Psoas muscle (tissue), 8 donors: ENCODE measurements around the gene SLC25A19. TPM values are rescaled to one million over a fixed set of nuclear protein-coding genes. Genes with fewer than 3 reads are reported as not detected.
A peak's percentile ranks its signal among the peaks of the same experiment; 100 is the strongest.

Experiments used
- ATAC-seq, 4 donors: fragments of 200-7000 bp; cut with Tn5 transposase; one replicate each; pipeline ENCODE4 v1.9.1; 2020; ENCODE audit warnings: moderate library complexity in 3 of 4, mild to moderate bottlenecking in 2 of 4
- DNase-seq, 2 donors: peaks; one replicate each; pipeline ENCODE4 v3.0.0-alpha.2; 2020
- H3K27ac ChIP-seq: fragments of 200-600 bp; one replicate; pipeline ENCODE4 v1.8.0; 2022
- H3K27me3 ChIP-seq, 3 donors: fragments of 200-600 bp in 1 of 3; one replicate each; pipeline versions ENCODE4 v1.6.1 to v1.8.0; 2013 to 2022; ENCODE audit warnings: low read length in 2 of 3, mild to moderate bottlenecking in 2 of 3, moderate library complexity in 1 of 3; ENCODE audit not compliant: insufficient read depth in 3 of 3
- H3K36me3 ChIP-seq, 2 donors: fragments of 200-600 bp in 1 of 2; one replicate each; pipeline versions ENCODE4 v1.6.1 to v1.8.0; 2013 to 2022; ENCODE audit warnings: low read depth in 1 of 2, mild to moderate bottlenecking in 1 of 2, moderate library complexity in 1 of 2; ENCODE audit not compliant: insufficient read depth in 1 of 2
- H3K4me1 ChIP-seq: fragments of 200-600 bp; one replicate; pipeline ENCODE4 v1.8.0; 2022
- H3K4me3 ChIP-seq: fragments of 200-600 bp; one replicate; pipeline ENCODE4 v1.8.0; 2022; ENCODE audit warnings: mild to moderate bottlenecking
- H3K9me3 ChIP-seq: fragments of 200-600 bp; one replicate; pipeline ENCODE4 v1.8.0; 2022
- WGBS, 3 donors: extraction: QIAGEN DNeasy Blood & Tissue Kit; methylation state at CpG; one replicate each; pipeline versions ENCODE4 v1.1.6 to v1.1.7; 2013; 5-methylcytosine and 5-hydroxymethylcytosine counted together
- intact Hi-C, 2 donors: fragments of 100-400 bp; cut with DNase I; formaldehyde crosslinking; loops; one replicate each; pipeline versions ENCODE4 v1.11.0 to v1.14.2; 2022
- polyA plus RNA-seq, 3 donors: library from polyadenylated mRNA; stranded (reverse); fragments of 200-250 nt; gene quantifications; one replicate each; pipeline ENCODE4 v1.2.3, GENCODE V29; 2013
- total RNA-seq, 4 donors: library from RNA; stranded (reverse); fragmentation: NEBNext Ultra II Directional in 2 of 4; extraction: Animal tissue kit (Norgen Biotek cat#: 25700) in 2 of 4; gene quantifications; one replicate each; pipeline versions ENCODE4 v1.2.1 to v1.2.4, GENCODE V29; 2021 to 2023
- TF ChIP-seq, protein P1 (sequence below): fragments of 200-600 bp; IDR thresholded peaks from one replicate; pipeline ENCODE4 v1.8.0; 2022; ENCODE audit warnings: antibody characterized with exemption
- donor health status: healthy with polysubstance abuse.
- donor health status: DM: no; HTN: no; CAD: no; lungs with moderate emphysema.
- donor health status: Bipolar disorder and iron deficiency.
- donor health status: healthy.
- donor health status: DM: yes; HTN: yes; CAD: no.
- donor health status: DM: no; HTN: no; CAD: no.
- donor health status: DM: no; HTN: no; CAD: no.
- donor health status: DM: yes; HTN: yes; CAD: no.

The SLC25A19 gene
- total and polyA plus RNA-seq, 7 donors = 11.3 to 52.7 (median 24.9) TPM

DNA sequence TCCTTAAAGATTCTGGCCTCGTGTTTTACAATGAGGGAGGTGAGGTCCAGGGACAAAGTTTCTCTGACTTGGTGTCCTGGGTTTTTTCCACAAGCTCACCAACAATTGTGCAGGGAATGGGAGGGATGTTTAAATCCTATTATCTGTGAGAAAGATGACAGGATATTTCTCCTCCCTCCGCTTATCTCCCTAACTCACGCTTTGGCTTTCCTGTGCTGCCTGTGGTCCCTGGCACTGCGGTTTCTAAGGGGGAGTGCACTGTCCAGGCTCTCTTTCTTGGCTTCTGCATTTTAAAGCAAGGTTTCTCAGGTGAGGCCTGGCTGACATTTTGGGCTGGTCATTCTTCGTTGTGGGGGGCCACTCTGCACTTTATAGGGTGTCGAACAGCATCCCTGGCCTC is 44.2 kb downstream of the SLC25A19 start:
- ATAC-seq (no peak), DNase-seq (no peak)
- Histone ChIP-seq H3K27ac (no peak overlapping the region), H3K4me1 (peaks cover 16% of the 10 kb centered on the region), H3K9me3 (no peaks in the 10 kb centered on the region), H3K36me3 (peaks cover 0 to 76% of the 10 kb centered on the region in 2 donors), H3K27me3 (no peaks in the 10 kb centered on the region), H3K4me3 (no peak overlapping the region)
- intact Hi-C loops = no loop called here
- TF ChIP-seq, protein P1, sequence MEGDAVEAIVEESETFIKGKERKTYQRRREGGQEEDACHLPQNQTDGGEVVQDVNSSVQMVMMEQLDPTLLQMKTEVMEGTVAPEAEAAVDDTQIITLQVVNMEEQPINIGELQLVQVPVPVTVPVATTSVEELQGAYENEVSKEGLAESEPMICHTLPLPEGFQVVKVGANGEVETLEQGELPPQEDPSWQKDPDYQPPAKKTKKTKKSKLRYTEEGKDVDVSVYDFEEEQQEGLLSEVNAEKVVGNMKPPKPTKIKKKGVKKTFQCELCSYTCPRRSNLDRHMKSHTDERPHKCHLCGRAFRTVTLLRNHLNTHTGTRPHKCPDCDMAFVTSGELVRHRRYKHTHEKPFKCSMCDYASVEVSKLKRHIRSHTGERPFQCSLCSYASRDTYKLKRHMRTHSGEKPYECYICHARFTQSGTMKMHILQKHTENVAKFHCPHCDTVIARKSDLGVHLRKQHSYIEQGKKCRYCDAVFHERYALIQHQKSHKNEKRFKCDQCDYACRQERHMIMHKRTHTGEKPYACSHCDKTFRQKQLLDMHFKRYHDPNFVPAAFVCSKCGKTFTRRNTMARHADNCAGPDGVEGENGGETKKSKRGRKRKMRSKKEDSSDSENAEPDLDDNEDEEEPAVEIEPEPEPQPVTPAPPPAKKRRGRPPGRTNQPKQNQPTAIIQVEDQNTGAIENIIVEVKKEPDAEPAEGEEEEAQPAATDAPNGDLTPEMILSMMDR = no peak
- 87 to 93% (median 91%) methylated on average over 6 of the region's 6 CpGs for WGBS, 3 donors

DNA sequence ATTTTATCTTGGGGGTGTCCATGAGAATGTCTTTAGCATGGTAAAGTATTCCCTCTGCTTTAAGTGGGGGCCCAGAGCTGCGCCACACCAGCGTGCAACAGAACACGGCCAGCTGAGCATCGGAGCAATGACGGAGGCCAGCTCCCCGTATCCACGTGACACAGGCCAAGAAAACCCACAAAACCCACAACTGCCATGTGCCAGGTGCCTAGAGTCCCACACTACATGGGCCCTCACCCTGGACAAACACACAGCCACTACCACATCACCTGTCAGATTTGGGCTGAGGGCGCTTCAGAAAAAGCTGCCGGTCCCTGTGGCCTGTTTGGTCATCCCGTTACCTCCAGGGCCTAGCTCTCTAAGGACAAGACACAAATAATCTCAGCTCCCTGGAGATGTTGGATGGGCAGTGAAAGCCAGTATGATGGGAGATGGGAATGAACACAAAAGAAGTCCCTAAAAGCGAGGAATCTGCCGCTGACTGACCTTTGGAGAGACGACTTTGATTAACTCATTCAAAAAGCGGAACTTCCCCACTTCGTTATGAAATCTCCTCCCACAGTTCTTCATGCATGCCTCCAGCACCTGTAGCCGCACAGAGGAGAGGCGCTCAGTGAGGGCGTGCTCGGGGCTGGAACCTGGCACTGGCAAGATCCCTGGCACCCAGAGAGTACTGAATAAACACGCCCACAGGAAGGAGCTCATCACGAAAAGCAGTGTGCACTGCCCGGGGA is 44.9 kb downstream of the SLC25A19 start:
- intact Hi-C loops = no loop called here
- Histone ChIP-seq H3K27ac (no peak overlapping the region), H3K4me1 (peaks cover 10% of the 10 kb centered on the region), H3K4me3 (no peak overlapping the region), H3K36me3 (peaks cover 0 to 83% of the 10 kb centered on the region in 2 donors), H3K27me3 (no peaks in the 10 kb centered on the region), H3K9me3 (no peaks in the 10 kb centered on the region)
- ATAC-seq (no peak), DNase-seq (no peak)
- TF ChIP-seq, protein P1 = no peak
- 81 to 90% (median 84%) methylated on average over 22 of the region's 22 CpGs for WGBS, 3 donors

DNA sequence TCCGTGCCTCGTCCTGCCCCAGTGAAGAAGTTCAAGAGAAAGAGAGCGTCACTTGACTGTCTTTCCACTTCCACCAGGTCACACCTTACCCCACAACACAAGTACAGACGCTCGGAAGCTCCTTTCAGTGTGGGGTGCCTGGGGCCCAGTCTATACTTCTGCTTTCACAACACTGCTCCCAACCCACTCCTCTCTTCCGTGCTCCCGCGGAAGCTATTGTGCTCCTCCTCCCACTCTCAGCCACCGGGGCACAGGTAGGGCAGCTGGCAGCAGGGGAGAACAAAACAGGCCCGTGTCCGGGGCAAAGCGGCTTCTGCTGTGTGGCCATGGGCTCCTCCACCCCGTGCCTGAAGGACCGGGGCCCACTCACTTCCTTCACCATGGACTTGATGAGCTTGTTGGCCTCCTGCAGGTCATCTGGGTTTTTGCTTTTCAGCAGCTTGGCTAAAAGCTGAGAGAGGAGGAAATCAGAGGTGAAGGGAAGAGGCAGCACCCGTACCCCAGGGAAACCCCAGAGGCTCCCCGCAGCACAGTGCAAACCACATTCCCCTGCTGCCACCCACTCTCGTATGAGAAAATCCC is 46.7 kb downstream of the SLC25A19 start:
- H3K36me3 ChIP-seq = peaks cover 0 to 95% of the 10 kb centered on the region in 2 donors

DNA sequence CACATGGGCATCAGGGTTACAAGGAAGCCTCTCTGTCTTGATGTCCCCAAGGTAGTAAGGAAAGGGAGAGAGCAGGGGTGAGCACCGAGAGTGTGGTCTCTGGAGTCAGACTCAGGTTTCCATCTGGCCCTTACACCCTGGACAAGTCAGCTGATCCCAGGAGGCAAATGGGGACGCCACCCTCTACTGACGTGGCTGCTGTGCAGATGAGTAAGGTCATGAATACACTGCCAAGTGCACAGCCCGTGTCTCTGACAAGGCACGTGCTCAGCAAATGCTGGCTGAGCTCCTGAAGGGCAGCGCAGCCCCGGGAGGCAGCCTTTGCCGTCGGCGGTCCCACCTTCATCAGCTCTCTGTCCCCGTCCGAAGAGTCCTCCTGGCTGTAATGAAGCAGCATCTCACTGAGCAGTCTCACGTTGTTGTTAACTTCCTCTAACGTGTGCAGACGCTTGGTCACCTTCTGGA is 47.2 kb downstream of the SLC25A19 start:
- no peak overlapping the region for H3K4me3 ChIP-seq
- H3K9me3 ChIP-seq = no peaks in the 10 kb centered on the region
- ATAC-seq (peak; percentile 79 to 84 (median 82)), DNase-seq (peak; percentile 81 to 89)
- 35 to 55% (median 35%) methylated on average over 15 of the region's 15 CpGs for WGBS, 3 donors
- intact Hi-C loops = no loop called here
- TF ChIP-seq, protein P1 = no peak
- peaks cover 0 to 98% of the 10 kb centered on the region in 2 donors for H3K36me3 ChIP-seq
- peaks cover 8% of the 10 kb centered on the region for H3K4me1 ChIP-seq
- peak overlapping the region; percentile 65 for H3K27ac ChIP-seq
- H3K27me3 ChIP-seq = no peaks in the 10 kb centered on the region

More for the DNA sequence above, 46.7 kb downstream of the SLC25A19 start:
- Histone ChIP-seq H3K27me3 (no peaks in the 10 kb centered on the region), H3K4me1 (peaks cover 8% of the 10 kb centered on the region), H3K9me3 (no peaks in the 10 kb centered on the region), H3K27ac (peak overlapping the region; percentile 65), H3K4me3 (no peak overlapping the region)
- intact Hi-C loops = no loop called here
- ATAC-seq (no peak), DNase-seq (no peak)
- TF ChIP-seq, protein P1 = no peak
- WGBS, 3 donors = 85 to 91% (median 86%) methylated on average over 17 of the region's 17 CpGs
